ENCODE measurements around the gene MOBP. TPM values are rescaled to one million over a fixed set of nuclear protein-coding genes. Genes with fewer than 3 reads are reported as not detected.

The MOBP gene
- total RNA-seq, 2 experiments from 2014 or later, result not detected

- Mint-ChIP-seq H3K4me1 (no peaks in the 10 kb centered on the region), H3K27me3 (peaks cover 8% of the 10 kb centered on the region), H3K27ac (no peak overlapping the region), H3K9me3 (no peaks in the 10 kb centered on the region), H3K4me3 (no peak overlapping the region), H3K36me3 (no peaks in the 10 kb centered on the region)
- DNase-seq, result no peak
These were observed 1.8 kb downstream of the MOBP start for GRCh38 chr3:39469258-39469657.

GRCh38 chr3:39469945-39470344 lies 2.5 kb downstream of the MOBP start:
- Mint-ChIP-seq H3K9me3 (no peaks in the 10 kb centered on the region), H3K27me3 (peaks cover 8% of the 10 kb centered on the region), H3K4me3 (no peak overlapping the region), H3K36me3 (no peaks in the 10 kb centered on the region), H3K27ac (no peak overlapping the region), H3K4me1 (no peaks in the 10 kb centered on the region)
- DNase-seq, result no peak

GRCh38 chr3:39471652-39472051 lies 4.2 kb downstream of the MOBP start:
- no peak for DNase-seq
- no peaks in the 10 kb centered on the region for H3K4me1 Mint-ChIP-seq
- no peaks in the 10 kb centered on the region for H3K36me3 Mint-ChIP-seq
- no peak overlapping the region for H3K27ac Mint-ChIP-seq
- H3K4me3 Mint-ChIP-seq, result no peak overlapping the region
- H3K27me3 Mint-ChIP-seq, result peaks cover 8% of the 10 kb centered on the region
- peaks cover 5% of the 10 kb centered on the region for H3K9me3 Mint-ChIP-seq

- peaks cover 8% of the 10 kb centered on the region for H3K27me3 Mint-ChIP-seq
- H3K27ac Mint-ChIP-seq, result no peak overlapping the region
- H3K9me3 Mint-ChIP-seq, result peaks cover 8% of the 10 kb centered on the region
- DNase-seq, result no peak
- H3K4me3 Mint-ChIP-seq, result no peak overlapping the region
- no peaks in the 10 kb centered on the region for H3K36me3 Mint-ChIP-seq
- H3K4me1 Mint-ChIP-seq, result no peaks in the 10 kb centered on the region
These were observed 6.1 kb downstream of the MOBP start for GRCh38 chr3:39473452-39474125.

- peaks cover 8% of the 10 kb centered on the region for H3K9me3 Mint-ChIP-seq
- peaks cover 8% of the 10 kb centered on the region for H3K27me3 Mint-ChIP-seq
- H3K4me1 Mint-ChIP-seq, result no peaks in the 10 kb centered on the region
- H3K4me3 Mint-ChIP-seq, result no peak overlapping the region
- H3K27ac Mint-ChIP-seq, result no peak overlapping the region
- no peak for DNase-seq
- H3K36me3 Mint-ChIP-seq, result no peaks in the 10 kb centered on the region
These were observed 6.6 kb downstream of the MOBP start for GRCh38 chr3:39474126-39474515.

- H3K4me3 Mint-ChIP-seq, result no peak overlapping the region
- H3K27me3 Mint-ChIP-seq, result peaks cover 1% of the 10 kb centered on the region
- peaks cover 8% of the 10 kb centered on the region for H3K9me3 Mint-ChIP-seq
- no peaks in the 10 kb centered on the region for H3K36me3 Mint-ChIP-seq
- no peaks in the 10 kb centered on the region for H3K4me1 Mint-ChIP-seq
- no peak overlapping the region for H3K27ac Mint-ChIP-seq
- no peak for DNase-seq
These were observed 9.3 kb downstream of the MOBP start for GRCh38 chr3:39476783-39477182.

- H3K27me3 Mint-ChIP-seq, result no peaks in the 10 kb centered on the region
- H3K4me3 Mint-ChIP-seq, result no peak overlapping the region
These were observed 10.7 kb downstream of the MOBP start for GRCh38 chr3:39478226-39478625.

GRCh38 chr3:39479701-39480414 lies 12.4 kb downstream of the MOBP start:
- no peak for DNase-seq
- no peaks in the 10 kb centered on the region for H3K4me1 Mint-ChIP-seq
- H3K9me3 Mint-ChIP-seq, result peaks cover 8% of the 10 kb centered on the region
- H3K36me3 Mint-ChIP-seq, result no peaks in the 10 kb centered on the region
- no peak overlapping the region for H3K27ac Mint-ChIP-seq
- H3K4me3 Mint-ChIP-seq, result no peak overlapping the region
- H3K27me3 Mint-ChIP-seq, result no peaks in the 10 kb centered on the region

More at GRCh38 chr3:39478226-39478625, 10.7 kb downstream of the MOBP start:
- H3K27ac Mint-ChIP-seq, result no peak overlapping the region
- no peaks in the 10 kb centered on the region for H3K4me1 Mint-ChIP-seq
- peaks cover 8% of the 10 kb centered on the region for H3K9me3 Mint-ChIP-seq
- DNase-seq, result no peak
- no peaks in the 10 kb centered on the region for H3K36me3 Mint-ChIP-seq

GRCh38 chr3:39485547-39485946 lies 18.1 kb downstream of the MOBP start:
- no peak for DNase-seq
- no peak overlapping the region for H3K4me3 Mint-ChIP-seq
- H3K27ac Mint-ChIP-seq, result no peak overlapping the region
- no peaks in the 10 kb centered on the region for H3K36me3 Mint-ChIP-seq
- no peaks in the 10 kb centered on the region for H3K4me1 Mint-ChIP-seq
- no peaks in the 10 kb centered on the region for H3K9me3 Mint-ChIP-seq
- peaks cover under 1% of the 10 kb centered on the region for H3K27me3 Mint-ChIP-seq

- peaks cover 4% of the 10 kb centered on the region for H3K27me3 Mint-ChIP-seq
- H3K4me3 Mint-ChIP-seq, result no peak overlapping the region
- DNase-seq, result no peak
- H3K4me1 Mint-ChIP-seq, result peaks cover 2% of the 10 kb centered on the region
- H3K27ac Mint-ChIP-seq, result no peak overlapping the region
- no peaks in the 10 kb centered on the region for H3K36me3 Mint-ChIP-seq
- no peaks in the 10 kb centered on the region for H3K9me3 Mint-ChIP-seq
These were observed 23.5 kb downstream of the MOBP start for GRCh38 chr3:39491014-39491413.

- no peaks in the 10 kb centered on the region for H3K36me3 Mint-ChIP-seq
- no peaks in the 10 kb centered on the region for H3K9me3 Mint-ChIP-seq
- H3K4me3 Mint-ChIP-seq, result no peak overlapping the region
- peaks cover 4% of the 10 kb centered on the region for H3K27me3 Mint-ChIP-seq
- H3K27ac Mint-ChIP-seq, result no peak overlapping the region
- DNase-seq, result no peak
- H3K4me1 Mint-ChIP-seq, result peaks cover 2% of the 10 kb centered on the region
These were observed 24.4 kb downstream of the MOBP start for GRCh38 chr3:39491733-39492350.

GRCh38 chr3:39494781-39495180 lies 27.3 kb downstream of the MOBP start:
- H3K4me1 Mint-ChIP-seq, result peaks cover 6% of the 10 kb centered on the region
- no peak for DNase-seq
- H3K27me3 Mint-ChIP-seq, result peaks cover 17% of the 10 kb centered on the region
- no peaks in the 10 kb centered on the region for H3K9me3 Mint-ChIP-seq
- H3K36me3 Mint-ChIP-seq, result no peaks in the 10 kb centered on the region
- H3K27ac Mint-ChIP-seq, result no peak overlapping the region
- H3K4me3 Mint-ChIP-seq, result no peak overlapping the region

- no peak overlapping the region for H3K27ac Mint-ChIP-seq
- no peaks in the 10 kb centered on the region for H3K9me3 Mint-ChIP-seq
- H3K4me1 Mint-ChIP-seq, result peaks cover 6% of the 10 kb centered on the region
- H3K27me3 Mint-ChIP-seq, result peaks cover 34% of the 10 kb centered on the region
- H3K36me3 Mint-ChIP-seq, result no peaks in the 10 kb centered on the region
- no peak for DNase-seq
- no peak overlapping the region for H3K4me3 Mint-ChIP-seq
These were observed 30.3 kb downstream of the MOBP start for GRCh38 chr3:39497753-39498152.

GRCh38 chr3:39499651-39500273 lies 32.3 kb downstream of the MOBP start:
- peaks cover 6% of the 10 kb centered on the region for H3K4me1 Mint-ChIP-seq
- no peaks in the 10 kb centered on the region for H3K36me3 Mint-ChIP-seq
- peaks cover 40% of the 10 kb centered on the region for H3K27me3 Mint-ChIP-seq

GRCh38 chr3:39501059-39501458 lies 33.6 kb downstream of the MOBP start:
- no peak overlapping the region for H3K4me3 Mint-ChIP-seq
- DNase-seq, result no peak

More at GRCh38 chr3:39499651-39500273, 32.3 kb downstream of the MOBP start:
- Mint-ChIP-seq H3K27ac (no peak overlapping the region), H3K4me3 (no peak overlapping the region), H3K9me3 (no peaks in the 10 kb centered on the region)
- DNase-seq, result no peak

More at GRCh38 chr3:39501059-39501458, 33.6 kb downstream of the MOBP start:
- Mint-ChIP-seq H3K9me3 (no peaks in the 10 kb centered on the region), H3K27ac (no peak overlapping the region), H3K27me3 (peaks cover 40% of the 10 kb centered on the region), H3K4me1 (peaks cover 4% of the 10 kb centered on the region), H3K36me3 (no peaks in the 10 kb centered on the region)
